ENCODE measurements around the gene ZBTB3. TPM values are rescaled to one million over a fixed set of nuclear protein-coding genes. Genes with fewer than 3 reads are reported as not detected.

The ZBTB3 gene
- total and polyA plus RNA-seq, 9 of the 15 experiments (the other 6 are each of a cell fraction or from before 2014, with no cell fraction given) = 1.9 to 10.0 (median 4.9) TPM

DNA sequence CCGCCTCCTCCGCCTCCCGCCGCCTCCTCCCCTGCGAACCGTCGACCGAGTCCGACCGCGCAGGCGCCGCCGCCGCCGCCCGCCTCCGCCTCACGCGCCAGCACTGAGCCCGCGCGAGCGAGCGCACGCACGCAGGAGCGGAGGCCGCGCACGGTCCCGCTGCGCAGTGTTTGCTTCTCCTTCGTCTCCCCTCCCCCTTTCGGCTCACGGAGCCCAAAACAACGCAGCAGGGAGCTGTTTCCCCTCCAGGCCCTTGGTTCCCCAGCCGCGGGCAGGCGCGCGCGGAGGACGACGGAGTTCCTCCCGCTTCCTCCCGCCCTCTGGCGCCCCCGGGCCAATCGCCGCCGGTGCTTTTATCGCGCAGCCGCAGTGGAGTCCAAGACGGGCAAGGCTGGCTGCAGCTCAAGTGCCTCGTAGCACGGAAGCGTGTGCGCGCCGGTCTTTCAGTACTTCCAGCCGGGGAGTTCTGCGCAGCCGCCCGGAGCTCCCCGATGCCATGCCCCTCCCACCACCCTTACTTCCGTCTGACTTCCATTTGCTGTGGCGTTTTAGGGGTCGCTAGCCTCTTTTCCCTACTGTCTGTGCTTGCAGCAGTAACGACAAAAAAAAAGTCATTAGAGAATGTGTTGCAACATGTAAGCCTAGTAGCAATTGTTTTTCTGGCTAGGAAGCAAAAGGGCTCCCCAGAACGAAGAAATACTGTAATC, 26.6 kb downstream of the ZBTB3 start, which contains the start of gene HNRNPUL2 (continued):
- TF ChIP-seq SRSF1 (IDR thresholded peaks at IDR 0.05; ENCODE audit: low read depth, low read length) (no peak), MAZ (CRISPR knock-in tag; conservative IDR thresholded peaks at IDR 0.05 in 1 of 2, IDR thresholded peaks at IDR 0.05 in 1 of 2) (peak; percentile 85 to 92), RBM17 (IDR thresholded peaks at IDR 0.05; ENCODE audit: borderline replicate concordance, low read depth, low read length) (no peak), ZNF316 (IDR thresholded peaks at IDR 0.05) (no peak), ZNF23 (CRISPR knock-in tag; IDR thresholded peaks at IDR 0.05) (no peak), BDP1 (IDR thresholded peaks at IDR 0.05; ENCODE audit: insufficient read depth, insufficient read length) (no peak), ZBTB1 (CRISPR knock-in tag; IDR thresholded peaks at IDR 0.05; ENCODE audit: borderline replicate concordance, low read depth) (peak; percentile 35; the same call in 1 of the 2 replicates), SP1 (CRISPR knock-in tag; IDR thresholded peaks at IDR 0.05) (no peak), ZFP36 (IDR thresholded peaks at IDR 0.05; ENCODE audit: low read depth, low read length, partially characterized antibody) (no peak), CBX2 (IDR thresholded peaks at IDR 0.05; ENCODE audit: insufficient read depth, low read length, poor library complexity, severe bottlenecking) (no peak), DMBX1 (CRISPR knock-in tag; IDR thresholded peaks at IDR 0.05; ENCODE audit: borderline replicate concordance) (peak; percentile 49; the same call in 1 of the 2 replicates), TSHZ1 (CRISPR knock-in tag; IDR thresholded peaks at IDR 0.05) (no peak), ZNF449 (CRISPR knock-in tag; IDR thresholded peaks at IDR 0.05) (no peak), ARHGAP35 (IDR thresholded peaks at IDR 0.05; ENCODE audit: partially characterized antibody) (no peak), KDM5B (IDR thresholded peaks at IDR 0.05; ENCODE audit: insufficient replicate concordance, low read depth, low read length) (peak; percentile 92), SMARCC2 (IDR thresholded peaks at IDR 0.05; ENCODE audit: low read depth) (no peak), ZNF76 (CRISPR knock-in tag; IDR thresholded peaks at IDR 0.05; ENCODE audit: borderline replicate concordance) (no peak)
- TF ChIP-seq, protein P1, sequence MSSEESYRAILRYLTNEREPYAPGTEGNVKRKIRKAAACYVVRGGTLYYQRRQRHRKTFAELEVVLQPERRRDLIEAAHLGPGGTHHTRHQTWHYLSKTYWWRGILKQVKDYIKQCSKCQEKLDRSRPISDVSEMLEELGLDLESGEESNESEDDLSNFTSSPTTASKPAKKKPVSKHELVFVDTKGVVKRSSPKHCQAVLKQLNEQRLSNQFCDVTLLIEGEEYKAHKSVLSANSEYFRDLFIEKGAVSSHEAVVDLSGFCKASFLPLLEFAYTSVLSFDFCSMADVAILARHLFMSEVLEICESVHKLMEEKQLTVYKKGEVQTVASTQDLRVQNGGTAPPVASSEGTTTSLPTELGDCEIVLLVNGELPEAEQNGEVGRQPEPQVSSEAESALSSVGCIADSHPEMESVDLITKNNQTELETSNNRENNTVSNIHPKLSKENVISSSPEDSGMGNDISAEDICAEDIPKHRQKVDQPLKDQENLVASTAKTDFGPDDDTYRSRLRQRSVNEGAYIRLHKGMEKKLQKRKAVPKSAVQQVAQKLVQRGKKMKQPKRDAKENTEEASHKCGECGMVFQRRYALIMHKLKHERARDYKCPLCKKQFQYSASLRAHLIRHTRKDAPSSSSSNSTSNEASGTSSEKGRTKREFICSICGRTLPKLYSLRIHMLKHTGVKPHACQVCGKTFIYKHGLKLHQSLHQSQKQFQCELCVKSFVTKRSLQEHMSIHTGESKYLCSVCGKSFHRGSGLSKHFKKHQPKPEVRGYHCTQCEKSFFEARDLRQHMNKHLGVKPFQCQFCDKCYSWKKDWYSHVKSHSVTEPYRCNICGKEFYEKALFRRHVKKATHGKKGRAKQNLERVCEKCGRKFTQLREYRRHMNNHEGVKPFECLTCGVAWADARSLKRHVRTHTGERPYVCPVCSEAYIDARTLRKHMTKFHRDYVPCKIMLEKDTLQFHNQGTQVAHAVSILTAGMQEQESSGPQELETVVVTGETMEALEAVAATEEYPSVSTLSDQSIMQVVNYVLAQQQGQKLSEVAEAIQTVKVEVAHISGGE (CRISPR knock-in tag; IDR thresholded peaks at IDR 0.05) = peak in 1 of 3 experiments; percentile 85; a peak in 2 of 6 replicates

Data from K562 (cell line).